H9 (cell line): ENCODE measurements around the gene ABCC3. TPM values are rescaled to one million over a fixed set of nuclear protein-coding genes. Genes with fewer than 3 reads are reported as not detected.

Experiments used
- DNase-seq: peaks from one replicate; pipeline ENCODE4 v3.0.0-alpha.2; 2017
- H2AFZ ChIP-seq: one replicate; pipeline ENCODE4 v1.6.1; 2013; ENCODE audit warnings: mild to moderate bottlenecking, low read length, control low read depth, moderate library complexity
- H2AK5ac ChIP-seq: 2 replicates; pipeline ENCODE4 v1.6.1; 2013; ENCODE audit warnings: low read length, control low read depth, mixed read lengths; ENCODE audit not compliant: insufficient read length
- H2BK120ac ChIP-seq: one replicate; pipeline ENCODE4 v1.6.1; 2013; ENCODE audit warnings: low read depth, mild to moderate bottlenecking, low read length, control low read depth, inconsistent platforms; ENCODE audit not compliant: poor library complexity, severe bottlenecking
- H2BK12ac ChIP-seq: 2 replicates; pipeline ENCODE4 v1.6.1; 2013; ENCODE audit warnings: low read length, control low read depth, mixed read lengths, low read depth; ENCODE audit not compliant: insufficient read length
- H2BK15ac ChIP-seq: 2 replicates; pipeline ENCODE4 v1.6.1; 2013; ENCODE audit warnings: low read depth, low read length, control low read depth
- H2BK20ac ChIP-seq: one replicate; pipeline ENCODE4 v1.6.1; 2013; ENCODE audit warnings: low read depth, mild to moderate bottlenecking, low read length, control low read depth, inconsistent platforms; ENCODE audit not compliant: poor library complexity, severe bottlenecking
- H2BK5ac ChIP-seq: 2 replicates; pipeline ENCODE4 v1.6.1; 2013; ENCODE audit warnings: low read length, control low read depth, mixed read lengths; ENCODE audit not compliant: insufficient read length
- H3K14ac ChIP-seq: 2 replicates; pipeline ENCODE4 v1.6.1; 2013; ENCODE audit warnings: low read length, control low read depth; ENCODE audit not compliant: insufficient read depth
- H3K18ac ChIP-seq: 2 replicates; pipeline ENCODE4 v1.6.1; 2013; ENCODE audit warnings: low read depth, mild to moderate bottlenecking, mixed read lengths, low read length, control low read depth; ENCODE audit not compliant: insufficient read length
- H3K23ac ChIP-seq: 2 replicates; pipeline ENCODE4 v1.6.1; 2013; ENCODE audit warnings: low read length, control low read depth, mixed read lengths, low read depth; ENCODE audit not compliant: insufficient read length
- H3K23me2 ChIP-seq: 2 replicates; pipeline ENCODE4 v1.6.1; 2013; ENCODE audit warnings: low read depth, mild to moderate bottlenecking, mixed read lengths, low read length, control low read depth; ENCODE audit not compliant: insufficient read length, poor library complexity, severe bottlenecking
- H3K27ac ChIP-seq: 2 replicates; pipeline ENCODE4 v1.5.1; 2013; ENCODE audit warnings: low read length, control low read depth, mixed read lengths, low read depth; ENCODE audit not compliant: insufficient read length
- H3K27me3 ChIP-seq: 2 replicates; pipeline ENCODE4 v1.6.1; 2013; ENCODE audit warnings: low read length, control low read depth, inconsistent platforms; ENCODE audit not compliant: insufficient read depth
- H3K4ac ChIP-seq: 2 replicates; pipeline ENCODE4 v1.6.1; 2013; ENCODE audit warnings: low read depth, mild to moderate bottlenecking, control low read depth, inconsistent platforms, low read length, moderate library complexity
- H3K4me1 ChIP-seq: 2 replicates; pipeline ENCODE4 v1.6.1; 2013; ENCODE audit warnings: low read length, control low read depth, inconsistent platforms; ENCODE audit not compliant: insufficient read depth
- H3K4me2 ChIP-seq: 2 replicates; pipeline ENCODE4 v1.6.1; 2013; ENCODE audit warnings: low read length, control low read depth, mixed read lengths; ENCODE audit not compliant: insufficient read length, insufficient read depth
- H3K56ac ChIP-seq: 2 replicates; pipeline ENCODE4 v1.6.1; 2013; ENCODE audit warnings: low read depth, mild to moderate bottlenecking, mixed read lengths, low read length, control low read depth; ENCODE audit not compliant: insufficient read length
- H3K79me1 ChIP-seq: 2 replicates; pipeline ENCODE4 v1.6.1; 2013; ENCODE audit warnings: low read depth, mild to moderate bottlenecking, moderate library complexity, low read length, control low read depth, inconsistent platforms; ENCODE audit not compliant: insufficient read depth, poor library complexity, severe bottlenecking
- H3K79me2 ChIP-seq: 2 replicates; pipeline ENCODE4 v1.6.1; 2013; ENCODE audit warnings: low read length, control low read depth, inconsistent platforms; ENCODE audit not compliant: insufficient read depth
- H3K9ac ChIP-seq: 2 replicates; pipeline ENCODE4 v1.6.1; 2013; ENCODE audit warnings: low read length, control low read depth, mixed read lengths; ENCODE audit not compliant: insufficient read length; ENCODE audit errors: extremely low read depth
- H3K9me3 ChIP-seq: one replicate; pipeline ENCODE4 v1.6.1; 2013; ENCODE audit warnings: low read depth, low read length, inconsistent platforms; ENCODE audit not compliant: control insufficient read depth
- H3T11ph ChIP-seq: one replicate; pipeline ENCODE4 v1.6.1; 2013; ENCODE audit warnings: mild to moderate bottlenecking, low read length, control low read depth, inconsistent platforms
- H4K20me1 ChIP-seq: one replicate; pipeline ENCODE4 v1.6.1; 2013; ENCODE audit not compliant: control insufficient read depth, insufficient read length, insufficient read depth
- H4K5ac ChIP-seq: 2 replicates; pipeline ENCODE4 v1.6.1; 2013; ENCODE audit warnings: low read depth, mild to moderate bottlenecking, mixed read lengths, low read length, control low read depth; ENCODE audit not compliant: insufficient read length
- H4K8ac ChIP-seq: replicated peaks from 2 replicates; pipeline ENCODE4 v1.6.1; 2013; ENCODE audit warnings: low read length, control low read depth, mixed read lengths, low read depth; ENCODE audit not compliant: insufficient read length
- H4K91ac ChIP-seq: 2 replicates; pipeline ENCODE4 v1.6.1; 2013; ENCODE audit warnings: low read depth, mild to moderate bottlenecking, moderate library complexity, mixed read lengths, low read length, control low read depth; ENCODE audit not compliant: insufficient read length
- H3K27ac Mint-ChIP-seq, 3 experiments: 2 replicates in 2 of 3; 3 replicates in 1 of 3; pipeline ENCODE4 v1.8.0; 2020 to 2021; ENCODE audit warnings: mixed read lengths in 3 of 3, mild to moderate bottlenecking in 1 of 3, moderate library complexity in 1 of 3
- H3K27me3 Mint-ChIP-seq: 2 replicates; pipeline ENCODE4 v1.8.0; 2021; ENCODE audit warnings: low read depth, mild to moderate bottlenecking, moderate library complexity, mixed read lengths
- H3K36me3 Mint-ChIP-seq, 3 experiments: 2 replicates in 2 of 3; 3 replicates in 1 of 3; pipeline ENCODE4 v1.8.0; 2020 to 2021; ENCODE audit warnings: low read depth in 3 of 3, mixed read lengths in 3 of 3; ENCODE audit not compliant: insufficient read depth in 1 of 3
- H3K4me1 Mint-ChIP-seq, 2 experiments: 2 replicates each; pipeline ENCODE4 v1.8.0; 2020; ENCODE audit warnings: mixed read lengths in 2 of 2
- H3K4me3 Mint-ChIP-seq, 2 experiments: 2 replicates in 1 of 2; 3 replicates in 1 of 2; pipeline ENCODE4 v1.8.0; 2020 to 2021; ENCODE audit warnings: mild to moderate bottlenecking in 2 of 2, mixed read lengths in 2 of 2, moderate library complexity in 1 of 2
- H3K9me3 Mint-ChIP-seq, 2 experiments: 2 replicates in 1 of 2; 3 replicates in 1 of 2; pipeline ENCODE4 v1.8.0; 2020; ENCODE audit warnings: mild to moderate bottlenecking in 2 of 2, mixed read lengths in 2 of 2, moderate library complexity in 1 of 2
- CTCF ChIP-seq: fragments of 200-600 bp; sonication (generic); conservative IDR thresholded peaks from 3 replicates; pipeline ENCODE4 v1.8.0; 2021; ENCODE audit warnings: antibody characterized with exemption, mild to moderate bottlenecking
- WGBS: extraction: QIAGEN DNeasy Blood & Tissue Kit; methylation state at CpG from one replicate; pipeline ENCODE4 v1.1.7; 2013; ENCODE audit warnings: missing lambda C conversion rate, low lambda C conversion rate, mixed read lengths; ENCODE audit not compliant: insufficient read length; ENCODE audit errors: extremely low coverage; 5-methylcytosine and 5-hydroxymethylcytosine counted together
- total RNA-seq: library from RNA; stranded (reverse); gene quantifications from 2 replicates; pipeline ENCODE4 v1.2.1, GENCODE V29; 2021

ABCC3 gene
- total RNA-seq, 1 experiment from 2014 or later, result 0.31 TPM

- Histone ChIP-seq H3K79me2 (no peaks in the 10 kb centered on the region), H3K9me3 (no peaks in the 10 kb centered on the region), H2BK12ac (no peak overlapping the region), H3K18ac (no peak overlapping the region), H3K9ac (no peak overlapping the region), H3K4me1 (no peaks in the 10 kb centered on the region), H2AK5ac (no peak overlapping the region), H2BK5ac (no peak overlapping the region), H3K27ac (no peak overlapping the region), H3K23me2 (no peaks in the 10 kb centered on the region), H4K8ac (no peak overlapping the region), H3K56ac (no peak overlapping the region), H4K5ac (no peak overlapping the region), H2BK15ac (no peak overlapping the region), H2BK20ac (no peak overlapping the region), H3K27me3 (no peaks in the 10 kb centered on the region), H3K14ac (no peak overlapping the region), H2BK120ac (no peak overlapping the region), H4K91ac (no peak overlapping the region), H4K20me1 (peaks cover 2% of the 10 kb centered on the region), H2AFZ (no peak overlapping the region), H3K4me2 (no peak overlapping the region), H3K23ac (no peak overlapping the region), H3T11ph (no peak overlapping the region), H3K4ac (no peak overlapping the region), H3K79me1 (no peaks in the 10 kb centered on the region)
- WGBS, result no CpG with 5 or more reads among the region's 24 CpGs
- Mint-ChIP-seq H3K4me1 (peaks cover 16 to 22% of the 10 kb centered on the region in 2 experiments), H3K4me3 (no peak overlapping the region), H3K27ac (no peak overlapping the region), H3K9me3 (no peaks in the 10 kb centered on the region), H3K36me3 (peaks cover 0 to 2% (median 0%) of the 10 kb centered on the region in 3 experiments; a peak in 2 of 7 replicates), H3K27me3 (peaks cover 7% of the 10 kb centered on the region)
- DNase-seq, result no peak
- TF ChIP-seq CTCF, result no peak
These were observed 43.5 kb upstream of the ABCC3 start for GRCh38 chr17:50590946-50591737.
